Inferior parietal cortex (tissue), 1 donor: ENCODE measurements around the gene ST7L.

Experiments used
- DNase-seq: peaks from one replicate; pipeline ENCODE4 v3.0.0-alpha.2; 2016; ENCODE audit errors: extremely low spot score

Gene ST7L

DNA sequence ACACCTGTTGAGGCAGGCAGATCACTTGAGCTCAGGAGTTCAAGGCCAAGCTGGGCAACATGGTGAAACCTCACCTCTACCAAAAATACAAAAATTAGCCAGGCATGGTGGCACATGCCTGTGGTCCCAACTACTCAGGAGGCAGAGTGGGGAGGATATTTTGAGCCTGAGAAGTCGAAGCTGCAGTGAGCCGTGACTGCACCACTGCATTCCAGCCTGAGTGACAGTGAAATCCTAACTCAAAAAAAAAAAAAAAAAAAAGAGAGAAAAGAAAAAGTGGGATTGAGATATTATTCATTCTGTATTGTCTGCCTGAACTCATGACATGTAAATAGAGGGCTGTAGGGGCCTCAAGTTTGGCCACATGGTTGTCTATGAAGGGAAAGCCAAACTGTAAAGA, 72.9 kb downstream of the ST7L start:
- DNase-seq = no peak

- DNase-seq = no peak
These were observed 74.2 kb downstream of the ST7L start for GRCh38 chr1:112544751-112545150.

- no peak for DNase-seq
These were observed 74.8 kb downstream of the ST7L start for GRCh38 chr1:112544011-112544688.

- DNase-seq = no peak
These were observed 76.6 kb downstream of the ST7L start for GRCh38 chr1:112542206-112542973.

DNA sequence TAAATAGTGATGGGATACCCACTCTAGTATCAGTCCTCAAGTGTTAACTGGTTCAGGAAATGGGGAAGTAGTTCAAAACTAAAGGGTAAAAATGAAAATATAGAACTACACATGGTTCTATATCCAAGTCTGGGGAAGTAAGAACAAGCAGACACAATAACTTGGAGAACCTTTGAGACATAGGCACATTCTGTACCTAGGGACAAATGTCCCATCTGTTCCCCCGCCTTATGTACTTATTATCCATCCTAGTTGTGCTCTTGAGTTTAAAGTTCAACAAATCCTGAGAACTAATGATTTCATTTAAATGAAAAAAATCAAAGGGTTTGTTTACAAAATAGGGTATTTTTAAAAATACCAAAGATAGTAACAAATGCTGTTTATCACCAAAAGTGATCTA, 77.6 kb downstream of the ST7L start:
- no peak for DNase-seq

DNA sequence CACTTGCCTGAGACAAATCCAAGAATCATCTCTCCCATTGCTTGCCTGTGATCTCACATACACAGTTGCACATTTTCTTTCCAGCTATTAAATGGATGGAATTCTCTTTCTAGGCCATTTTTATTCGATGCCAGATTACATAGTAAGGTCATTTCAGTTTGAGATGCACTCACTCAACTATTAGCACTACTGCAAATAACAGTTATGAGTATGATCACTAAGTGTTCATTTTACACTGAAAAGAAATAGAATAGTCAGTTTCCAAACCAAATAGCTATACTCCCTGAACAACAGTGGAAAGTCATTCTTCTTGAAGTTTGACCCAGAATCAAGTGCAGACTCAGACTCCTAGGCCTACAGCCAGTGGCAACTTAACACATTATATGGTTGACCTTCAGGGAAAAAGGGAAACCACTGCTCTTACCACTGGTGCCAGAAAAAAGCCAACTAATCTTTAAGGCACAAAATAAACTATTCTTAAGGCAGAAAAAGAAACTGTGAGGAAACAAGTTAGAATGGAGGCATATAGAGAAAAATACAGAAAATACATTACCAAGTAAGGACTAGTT, 78.6 kb downstream of the ST7L start:
- no peak for DNase-seq

DNA sequence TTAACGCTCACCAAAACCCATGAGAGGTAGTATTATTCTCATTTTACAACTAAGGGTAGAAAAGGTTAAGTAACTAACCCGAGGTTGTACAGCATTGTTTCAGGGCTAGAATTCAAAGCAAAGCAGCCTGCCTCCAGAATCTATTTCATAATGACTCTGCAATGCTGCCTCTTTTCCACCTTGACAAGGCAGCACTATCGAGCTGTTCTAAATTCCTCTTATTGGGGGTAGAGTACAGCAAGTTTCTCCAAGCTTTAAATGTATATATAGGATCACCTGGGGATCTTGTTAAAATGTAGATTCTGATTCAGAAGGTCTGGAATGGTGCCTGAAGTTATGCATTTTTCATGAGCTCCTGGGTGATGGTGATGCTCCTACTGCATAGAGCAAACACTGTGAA, 80.1 kb downstream of the ST7L start:
- peak; percentile 14 for DNase-seq

DNA sequence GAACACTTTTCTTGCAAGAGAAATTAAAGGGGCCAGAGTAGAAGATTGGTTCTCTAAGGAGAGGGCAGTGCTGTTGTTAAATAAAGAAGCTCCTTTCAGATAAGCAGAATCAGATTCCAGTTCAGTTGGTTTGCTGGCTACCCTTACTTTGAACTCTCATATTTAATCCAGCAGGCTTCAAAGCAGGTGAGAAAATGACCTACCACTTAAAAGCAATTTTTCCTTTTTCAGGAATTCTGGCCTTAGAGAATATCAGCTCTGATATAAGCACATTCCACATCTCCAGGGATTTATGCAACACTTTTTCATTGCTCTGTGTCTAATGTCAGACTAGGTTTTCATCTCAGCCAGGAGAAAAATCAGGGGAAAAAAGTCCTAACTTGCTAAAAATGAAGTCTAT, 81.5 kb downstream of the ST7L start:
- no peak for DNase-seq

DNA sequence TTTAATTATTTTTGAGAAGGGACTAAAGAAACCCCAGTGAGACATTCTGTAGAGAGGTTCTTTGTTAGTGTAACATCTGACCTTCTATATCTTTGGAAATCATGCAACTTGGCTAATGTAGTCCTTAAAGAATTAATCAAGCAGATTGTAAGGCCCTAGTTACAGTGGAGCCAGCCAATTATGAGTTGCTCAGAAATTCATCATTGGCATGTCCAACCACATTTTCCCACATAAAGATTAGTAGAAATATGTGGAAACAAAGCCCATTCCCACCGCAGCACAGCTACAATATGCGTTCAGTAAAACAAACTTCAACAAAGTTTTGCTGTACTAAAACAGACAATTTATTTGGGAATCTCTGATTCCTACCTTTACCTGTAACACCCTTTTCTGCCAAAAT, 82.4 kb downstream of the ST7L start:
- no peak for DNase-seq

- no peak for DNase-seq
These were observed 85.9 kb downstream of the ST7L start for GRCh38 chr1:112533029-112533428.

GRCh38 chr1:112532064-112532463, 86.9 kb downstream of the ST7L start:
- no peak for DNase-seq

DNA sequence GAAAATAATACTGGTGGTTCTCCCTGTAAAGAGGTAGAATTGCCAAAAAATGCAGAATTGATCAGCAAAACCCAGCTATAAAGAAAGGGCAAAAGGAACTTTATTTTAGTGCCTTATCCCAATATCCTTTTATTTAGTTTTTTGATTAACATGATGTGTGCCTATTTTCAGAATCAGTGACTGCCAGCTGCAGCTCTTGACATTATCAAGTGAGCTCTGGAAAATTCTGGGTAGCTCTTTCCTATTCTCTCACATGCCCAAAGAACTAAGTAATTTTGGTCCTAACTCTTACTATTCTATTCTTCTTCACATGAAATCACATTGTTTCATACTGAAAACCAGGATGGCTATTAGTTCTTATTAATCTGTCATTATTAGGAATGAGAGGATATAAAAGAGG, 88.1 kb downstream of the ST7L start:
- no peak for DNase-seq

- DNase-seq = no peak
These were observed 89.6 kb downstream of the ST7L start for GRCh38 chr1:112529301-112529700.

GRCh38 chr1:112528076-112528475, 90.9 kb downstream of the ST7L start:
- no peak for DNase-seq

DNA sequence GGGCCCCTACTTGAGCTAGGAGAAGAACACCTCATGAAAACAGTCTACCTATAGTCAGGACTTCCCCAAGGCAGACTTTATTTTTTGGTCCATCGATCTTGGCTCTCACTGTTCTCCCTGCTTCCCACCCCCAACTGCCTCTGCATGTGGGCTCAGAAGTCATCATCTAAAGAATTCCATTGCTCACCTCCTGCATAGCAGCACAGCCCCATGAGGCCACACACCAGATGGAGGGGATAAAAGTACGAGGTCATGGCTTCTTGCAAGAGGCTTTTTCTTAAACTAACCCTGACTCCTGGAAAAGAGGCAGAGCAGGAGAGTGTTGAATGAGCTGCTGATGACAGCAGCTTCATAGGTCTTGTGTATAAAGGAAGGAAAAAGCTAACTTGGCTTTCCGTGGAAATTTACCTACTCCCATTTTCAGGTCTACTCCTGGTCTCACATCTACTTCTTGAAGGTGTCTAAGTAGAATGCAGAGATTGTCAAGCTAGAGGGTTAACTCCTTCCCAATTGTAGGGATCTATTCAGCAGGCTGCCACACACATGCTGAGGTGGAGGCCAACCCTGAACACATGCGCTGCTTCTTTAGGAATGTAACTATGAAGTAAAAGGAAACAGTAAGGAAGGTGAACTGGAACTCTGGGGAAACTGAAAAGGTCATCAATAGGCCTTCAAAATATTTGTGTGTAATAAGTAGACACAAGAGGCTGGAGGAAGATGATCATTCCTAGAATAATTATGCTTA, 91.5 kb downstream of the ST7L start:
- DNase-seq = no peak

GRCh38 chr1:112524986-112525385, 94.0 kb downstream of the ST7L start:
- DNase-seq = no peak

DNA sequence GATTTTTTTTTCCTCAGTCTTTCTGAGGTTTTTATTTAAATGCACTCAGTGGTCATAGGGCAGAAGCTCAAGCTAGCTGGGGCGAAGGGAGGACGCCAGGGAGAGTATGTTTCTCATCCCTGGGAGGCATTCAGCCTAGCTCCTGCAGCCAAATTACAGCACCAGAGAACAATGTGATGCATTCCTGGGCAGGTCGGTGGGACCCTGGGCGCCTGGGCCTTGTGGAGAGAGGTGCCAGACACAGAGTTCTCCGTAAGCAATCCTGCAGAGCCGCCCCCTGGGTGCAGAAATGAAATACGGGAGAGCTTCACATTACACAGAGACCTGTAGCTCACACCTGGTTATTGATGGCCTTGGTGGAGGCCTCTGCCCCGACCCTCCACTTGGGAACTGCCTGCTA, 94.7 kb downstream of the ST7L start:
- no peak for DNase-seq

DNA sequence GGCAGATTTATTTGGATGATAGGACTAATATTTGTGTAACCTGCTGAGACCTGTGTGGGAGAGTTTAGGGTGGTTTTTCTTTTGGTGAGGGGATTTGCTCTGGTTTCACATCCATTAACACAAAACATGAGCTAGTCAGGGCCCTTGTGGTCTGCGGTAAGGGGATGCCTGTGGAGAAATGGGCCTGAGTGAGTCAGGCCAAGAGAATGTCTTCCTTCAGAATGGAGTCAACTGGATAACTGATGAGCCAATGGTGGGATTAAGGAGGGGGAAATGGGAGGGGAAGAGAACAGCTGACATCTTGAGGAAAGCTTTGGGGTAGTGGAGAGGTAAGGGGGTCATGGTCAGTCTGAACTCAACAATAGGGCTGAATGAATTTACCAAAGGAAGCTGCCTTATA, 96.3 kb downstream of the ST7L start:
- DNase-seq = no peak

- DNase-seq = no peak
These were observed 98.8 kb downstream of the ST7L start for GRCh38 chr1:112520166-112520565.

GRCh38 chr1:112518186-112518585, 100.8 kb downstream of the ST7L start:
- DNase-seq = no peak

DNA sequence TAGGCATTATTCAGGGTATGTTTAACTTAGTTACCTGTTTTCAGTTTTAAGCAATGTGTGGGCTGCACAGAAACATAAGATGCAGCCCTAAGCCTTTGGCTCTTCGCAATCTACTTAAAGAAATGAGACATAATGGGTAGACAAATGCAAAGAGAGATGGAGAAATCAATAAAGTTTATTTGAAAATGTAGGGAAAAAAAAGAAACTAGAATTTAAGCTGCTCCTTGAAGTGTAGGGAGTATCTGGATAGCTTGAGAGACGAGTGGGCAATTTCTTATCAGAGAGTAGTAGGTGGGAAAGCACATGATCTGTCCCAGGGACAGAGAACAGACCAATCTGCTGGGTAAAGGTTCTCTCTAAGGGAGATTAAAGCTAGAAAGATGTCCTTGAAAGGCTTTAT, 101.3 kb downstream of the ST7L start:
- DNase-seq = no peak

- no peak for DNase-seq
These were observed 101.7 kb downstream of the ST7L start for GRCh38 chr1:112517231-112517630.

GRCh38 chr1:112516141-112516540, 102.8 kb downstream of the ST7L start:
- no peak for DNase-seq
